Gastrocnemius medialis (tissue), 4 donors: ENCODE data around the gene ZNRF1.

ENCODE experiments used
- CTCF ChIP-seq, 5 experiments: fragments of 450-650 bp in 3 of 5; fragments of 200-600 bp in 2 of 5; sonication (generic) in 2 of 5; IDR thresholded peaks in 4 of 5; conservative IDR thresholded peaks in 1 of 5; 1 replicate in 4 of 5; 2 replicates in 1 of 5; pipeline ENCODE4 v1.5.1; 2016 to 2019; ENCODE audit warnings: antibody characterized with exemption in 5 of 5, mild to moderate bottlenecking in 3 of 5, moderate library complexity in 3 of 5
- POLR2A ChIP-seq, 2 donors: fragments of 450-650 bp; IDR thresholded peaks; one replicate each; pipeline ENCODE4 v1.6.1; 2017; ENCODE audit warnings: antibody characterized with exemption in 2 of 2, mild to moderate bottlenecking in 2 of 2, moderate library complexity in 2 of 2

- no peak for TF ChIP-seq CTCF (IDR thresholded peaks at IDR 0.05 in 4 of 5, conservative IDR thresholded peaks at IDR 0.05 in 1 of 5)
- no peak for TF ChIP-seq POLR2A (IDR thresholded peaks at IDR 0.05)
Observed at GRCh38 chr16:75003931-75004330, 5.1 kb downstream of the ZNRF1 start.
